BE2C (cell line): Measurements from ENCODE around the gene IFNL4.
A peak's percentile ranks its signal among the peaks of the same experiment; 100 is the strongest.

Experiments used
- DNase-seq: peaks from one replicate; pipeline ENCODE4 v3.0.0-alpha.2; 2020
- H3K27me3 ChIP-seq: fragments of 250-450 bp; sonication (Bioruptor Pico); 2 replicates; pipeline ENCODE4 v1.5.1; 2020; ENCODE audit warnings: mild to moderate bottlenecking
- H3K36me3 ChIP-seq: fragments of 250-450 bp; sonication (Bioruptor Pico); 2 replicates; pipeline ENCODE4 v1.5.1; 2020; ENCODE audit warnings: mild to moderate bottlenecking
- H3K4me1 ChIP-seq: fragments of 250-450 bp; sonication (Bioruptor Pico); 2 replicates; pipeline ENCODE4 v1.5.1; 2020
- H3K4me3 ChIP-seq: 2 replicates; pipeline ENCODE4 v1.5.1; 2011; ENCODE audit warnings: low read depth, low read length
- H3K9me3 ChIP-seq: fragments of 250-450 bp; sonication (Bioruptor Pico); 2 replicates; pipeline ENCODE4 v1.5.1; 2020
- TF ChIP-seq, protein P1 (sequence below): IDR thresholded peaks from 2 replicates; pipeline ENCODE4 v1.5.1; 2012; ENCODE audit warnings: mild to moderate bottlenecking, low read depth, low read length

The IFNL4 gene

DNA sequence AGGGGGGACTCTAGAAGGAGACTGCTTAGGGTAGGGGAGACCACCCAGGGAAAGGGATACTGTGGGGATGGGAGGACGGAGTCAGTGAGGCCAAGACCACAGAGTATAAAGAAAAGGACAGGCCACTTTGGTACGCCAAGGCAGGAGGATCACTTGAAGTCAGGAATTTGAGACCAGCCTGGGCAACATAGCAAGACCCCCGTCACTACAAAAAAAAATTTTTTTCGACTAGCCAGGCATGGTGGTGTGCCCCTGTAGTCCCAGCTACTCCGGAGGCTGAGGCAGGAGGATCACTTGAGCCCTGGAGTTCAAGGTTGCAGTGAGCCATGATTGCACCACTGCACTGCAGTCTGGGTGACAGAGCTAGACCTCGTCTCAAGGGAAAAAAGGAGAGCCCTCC lies 10.4 kb downstream of the IFNL4 start:
- Histone ChIP-seq H3K4me3 (no peak overlapping the region), H3K9me3 (no peaks in the 10 kb centered on the region), H3K36me3 (no peaks in the 10 kb centered on the region), H3K27me3 (no peaks in the 10 kb centered on the region), H3K4me1 (no peaks in the 10 kb centered on the region)
- TF ChIP-seq, protein P1, sequence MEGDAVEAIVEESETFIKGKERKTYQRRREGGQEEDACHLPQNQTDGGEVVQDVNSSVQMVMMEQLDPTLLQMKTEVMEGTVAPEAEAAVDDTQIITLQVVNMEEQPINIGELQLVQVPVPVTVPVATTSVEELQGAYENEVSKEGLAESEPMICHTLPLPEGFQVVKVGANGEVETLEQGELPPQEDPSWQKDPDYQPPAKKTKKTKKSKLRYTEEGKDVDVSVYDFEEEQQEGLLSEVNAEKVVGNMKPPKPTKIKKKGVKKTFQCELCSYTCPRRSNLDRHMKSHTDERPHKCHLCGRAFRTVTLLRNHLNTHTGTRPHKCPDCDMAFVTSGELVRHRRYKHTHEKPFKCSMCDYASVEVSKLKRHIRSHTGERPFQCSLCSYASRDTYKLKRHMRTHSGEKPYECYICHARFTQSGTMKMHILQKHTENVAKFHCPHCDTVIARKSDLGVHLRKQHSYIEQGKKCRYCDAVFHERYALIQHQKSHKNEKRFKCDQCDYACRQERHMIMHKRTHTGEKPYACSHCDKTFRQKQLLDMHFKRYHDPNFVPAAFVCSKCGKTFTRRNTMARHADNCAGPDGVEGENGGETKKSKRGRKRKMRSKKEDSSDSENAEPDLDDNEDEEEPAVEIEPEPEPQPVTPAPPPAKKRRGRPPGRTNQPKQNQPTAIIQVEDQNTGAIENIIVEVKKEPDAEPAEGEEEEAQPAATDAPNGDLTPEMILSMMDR = no peak
- no peak for DNase-seq

DNA sequence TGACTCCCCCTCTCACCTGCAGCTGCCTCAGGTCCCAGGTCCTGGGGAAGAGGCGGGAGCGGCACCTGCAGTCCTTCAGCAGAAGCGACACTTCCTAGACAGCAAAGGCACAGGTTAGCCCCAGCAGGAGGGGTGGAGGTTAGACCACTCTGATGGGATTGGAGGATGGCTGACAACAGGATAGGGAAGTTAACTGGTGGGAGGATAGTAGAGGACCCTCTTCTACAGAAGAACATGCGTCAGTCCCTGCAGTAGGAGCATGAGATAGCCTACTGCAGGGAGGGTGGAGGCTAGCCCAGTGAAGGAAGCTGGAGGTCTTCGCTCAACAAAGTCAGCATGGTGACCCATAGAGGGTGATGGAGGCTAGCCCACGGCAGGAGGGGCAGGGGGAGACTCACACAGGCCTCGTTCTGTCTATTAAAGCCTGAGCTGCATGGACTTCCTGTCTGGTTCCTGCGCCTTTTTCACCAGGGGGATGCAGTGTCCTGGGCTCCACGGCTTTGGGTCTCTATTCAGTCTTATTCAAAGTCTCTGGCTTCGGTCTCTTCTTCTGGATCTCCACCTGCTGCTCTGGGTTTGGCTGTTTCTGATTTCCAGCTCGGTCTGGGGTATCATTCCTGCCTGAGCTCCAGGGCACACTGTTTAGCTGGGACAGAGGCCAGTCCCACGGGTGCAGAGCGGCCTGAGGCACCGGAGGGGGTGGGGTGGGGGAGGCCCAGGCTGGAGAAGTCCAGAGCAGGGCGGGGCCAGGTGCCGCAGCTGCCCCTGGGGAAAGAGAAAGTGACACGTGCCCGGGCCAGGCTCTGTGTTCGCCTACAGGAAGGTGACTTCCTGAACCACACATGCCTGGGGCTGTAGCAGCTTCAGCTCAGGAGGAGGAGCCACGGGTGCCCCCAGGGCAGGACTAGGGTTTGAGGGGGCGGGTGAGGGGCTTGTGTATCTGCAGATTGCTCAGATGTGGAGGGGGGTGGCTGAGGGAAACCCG lies 11.2 kb downstream of the IFNL4 start:
- Histone ChIP-seq H3K4me3 (no peak overlapping the region), H3K27me3 (no peaks in the 10 kb centered on the region), H3K36me3 (no peaks in the 10 kb centered on the region), H3K4me1 (no peaks in the 10 kb centered on the region), H3K9me3 (no peaks in the 10 kb centered on the region)
- TF ChIP-seq, protein P1 = no peak
- DNase-seq = peak; percentile 42

DNA sequence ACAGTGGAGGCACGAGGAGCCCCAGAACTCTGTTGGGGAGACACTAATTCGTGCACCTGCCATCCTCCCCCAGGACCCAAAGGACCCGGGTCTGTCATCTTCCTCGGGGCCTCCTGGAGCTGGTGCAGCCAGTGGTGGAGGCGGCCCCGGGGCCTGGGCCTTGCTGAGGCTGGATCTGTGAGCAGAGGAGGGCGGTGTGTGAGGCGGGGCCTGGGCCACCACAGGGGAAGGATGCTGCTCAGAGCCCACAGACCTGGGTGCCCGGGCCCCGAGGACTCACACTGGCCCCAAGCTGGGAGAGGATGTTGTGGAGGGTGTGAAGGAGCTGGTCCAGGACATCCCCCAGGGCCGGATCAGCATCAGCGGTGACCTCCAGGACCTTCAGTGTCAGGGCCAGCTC lies 12.1 kb downstream of the IFNL4 start:
- Histone ChIP-seq H3K4me1 (no peaks in the 10 kb centered on the region), H3K4me3 (no peak overlapping the region), H3K9me3 (no peaks in the 10 kb centered on the region), H3K36me3 (no peaks in the 10 kb centered on the region), H3K27me3 (no peaks in the 10 kb centered on the region)
- DNase-seq = no peak
- TF ChIP-seq, protein P1 = no peak

DNA sequence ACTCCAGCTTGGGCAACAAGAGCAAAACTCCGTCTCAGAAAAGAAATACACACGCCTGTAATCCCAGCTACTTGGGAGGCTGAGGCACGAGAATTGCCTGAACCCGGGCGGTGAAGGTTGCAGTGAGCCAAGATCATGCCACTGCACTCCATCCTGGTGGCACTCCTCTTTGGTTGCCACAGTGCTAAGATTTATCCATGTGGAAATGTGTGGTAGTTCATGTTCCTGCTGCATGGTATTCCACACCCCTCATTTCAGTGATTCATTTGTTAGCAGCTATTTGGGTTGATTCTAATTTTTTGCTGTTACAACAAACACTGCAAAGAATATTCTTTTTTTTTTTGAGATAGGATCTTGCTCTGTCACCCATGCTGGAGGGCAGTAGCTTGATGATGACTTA lies 15.9 kb downstream of the IFNL4 start:
- Histone ChIP-seq H3K27me3 (0 out of 2 replicates have a peak, but pooled peaks cover 3% of the 10 kb centered on the region), H3K4me1 (no peaks in the 10 kb centered on the region)
- TF ChIP-seq, protein P1 = no peak

DNA sequence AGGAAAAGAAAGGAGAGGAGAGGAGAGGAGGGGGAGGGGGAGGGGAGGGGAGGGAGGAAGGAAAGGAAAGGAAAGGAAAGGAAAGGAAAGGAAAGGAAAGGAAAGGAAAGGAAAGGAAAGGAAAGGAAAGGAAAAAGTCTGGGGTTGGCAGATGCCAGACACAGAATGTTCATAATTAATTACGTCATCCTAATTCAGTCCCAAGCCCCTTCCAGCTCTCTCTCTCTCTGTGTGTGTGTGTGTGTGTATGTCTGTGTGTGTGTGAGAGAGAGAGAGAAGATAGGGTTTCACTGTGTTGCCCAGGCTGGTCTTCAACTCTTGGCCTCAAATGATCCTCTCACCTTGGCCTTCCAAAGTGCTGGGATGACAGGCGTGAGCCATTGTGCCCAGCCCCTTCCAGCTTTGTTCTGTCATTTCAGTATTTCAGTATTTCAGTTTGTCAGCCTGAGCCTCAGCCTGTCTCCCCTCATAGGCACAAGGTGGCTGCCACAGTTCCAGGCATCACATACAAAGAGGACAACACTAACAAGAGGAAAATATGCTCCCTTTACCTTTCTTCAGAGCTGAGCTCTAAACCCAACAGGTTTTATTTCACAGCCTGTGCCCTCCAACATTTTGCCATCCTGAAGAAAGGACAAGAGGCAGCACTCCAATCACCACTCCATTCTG lies 18.4 kb downstream of the IFNL4 start:
- no peak for DNase-seq
- Histone ChIP-seq H3K36me3 (no peaks in the 10 kb centered on the region), H3K4me3 (no peak overlapping the region), H3K4me1 (no peaks in the 10 kb centered on the region), H3K27me3 (peaks cover 14% of the 10 kb centered on the region), H3K9me3 (no peaks in the 10 kb centered on the region)
- TF ChIP-seq, protein P1 = no peak

More for the DNA sequence above, 15.9 kb downstream of the IFNL4 start:
- DNase-seq = no peak
- H3K36me3 ChIP-seq = no peaks in the 10 kb centered on the region
- H3K4me3 ChIP-seq = no peak overlapping the region
- no peaks in the 10 kb centered on the region for H3K9me3 ChIP-seq
